B cell (primary cell): ENCODE measurements around the gene PUDP. TPM values are rescaled to one million over a fixed set of nuclear protein-coding genes. Genes with fewer than 3 reads are reported as not detected.

ENCODE experiments used
- ATAC-seq: fragments of 200-7000 bp; cut with Tn5 transposase; one replicate; pipeline ENCODE4 v1.10.0; 2021; ENCODE audit warnings: low read depth, mild to moderate bottlenecking, moderate number of reproducible peaks, moderate library complexity
- CTCF ChIA-PET: fragments of 350-600 bp; sonication (Branson Sonifier 250); formaldehyde crosslinking; loops from one replicate; lab custom pipeline; 2021; ENCODE audit warnings: antibody characterized with exemption, inconsistent platforms; lab: Charles Lee
- POLR2A ChIA-PET: fragments of 350-600 bp; sonication (Branson Sonifier 250); formaldehyde crosslinking; loops from one replicate; lab custom pipeline; 2021; ENCODE audit warnings: antibody characterized with exemption; lab: Charles Lee
- DNase-seq: peaks from one replicate; pipeline ENCODE4 v3.0.0; 2013
- H2AFZ ChIP-seq: 2 replicates; pipeline ENCODE4 v1.6.1; 2012; ENCODE audit warnings: mild to moderate bottlenecking, low read depth, low read length; ENCODE audit not compliant: insufficient read depth, poor library complexity, severe bottlenecking
- H3K27ac ChIP-seq, 2 donors: 1 replicate in 1 of 2; 2 replicates in 1 of 2; pipeline ENCODE4 v1.5.1; 2012 to 2013; ENCODE audit warnings: low read length in 2 of 2, mild to moderate bottlenecking in 2 of 2, moderate library complexity in 1 of 2
- H3K27me3 ChIP-seq, 4 experiments: fragments of 200-600 bp in 1 of 4; sonication (generic) in 1 of 4; replicated peaks in 1 of 4; 1 replicate in 2 of 4; 2 replicates in 2 of 4; pipeline versions ENCODE4 v1.6.1 to v1.7.0; 2013 to 2016; ENCODE audit warnings: low read length in 3 of 4, mild to moderate bottlenecking in 2 of 4, mixed read lengths in 1 of 4, moderate library complexity in 1 of 4; ENCODE audit not compliant: insufficient read depth in 4 of 4, control insufficient read depth in 3 of 4; ENCODE audit errors: control extremely low read depth in 1 of 4
- H3K36me3 ChIP-seq, 2 experiments: replicated peaks in 1 of 2; 1 replicate in 1 of 2; 2 replicates in 1 of 2; pipeline versions ENCODE4 v1.6.1 to v1.7.1; 2013; ENCODE audit warnings: low read length in 1 of 2; ENCODE audit not compliant: insufficient read depth in 2 of 2, control insufficient read depth in 1 of 2; ENCODE audit errors: control extremely low read depth in 1 of 2, extremely low read depth in 1 of 2
- H3K4me1 ChIP-seq, 2 donors: fragments of 200-600 bp in 1 of 2; sonication (generic) in 1 of 2; 1 replicate in 1 of 2; 2 replicates in 1 of 2; pipeline versions ENCODE4 v1.5.1 to v1.6.1; 2013 to 2017; ENCODE audit warnings: low read length in 2 of 2; ENCODE audit not compliant: control insufficient read depth in 2 of 2, insufficient read depth in 2 of 2
- H3K4me2 ChIP-seq: replicated peaks from 2 replicates; pipeline ENCODE3; 2012; ENCODE audit warnings: mild to moderate bottlenecking, low read depth, low read length; ENCODE audit not compliant: poor library complexity, severe bottlenecking
- H3K4me3 ChIP-seq, 5 experiments: fragments of 200-600 bp in 1 of 5; sonication (generic) in 1 of 5; 1 replicate in 3 of 5; 2 replicates in 2 of 5; pipeline versions ENCODE4 v1.5.1 to v1.7.0; 2011 to 2016; ENCODE audit warnings: low read length in 4 of 5, mild to moderate bottlenecking in 4 of 5, low read depth in 2 of 5, control low read depth in 1 of 5, moderate library complexity in 1 of 5; ENCODE audit not compliant: insufficient read depth in 1 of 5; ENCODE audit errors: control extremely low read depth in 1 of 5, extremely low read depth in 1 of 5
- H3K79me2 ChIP-seq: fragments of 200-600 bp; sonication (generic); one replicate; pipeline ENCODE4 v1.6.0; 2016; ENCODE audit warnings: low read length; ENCODE audit not compliant: control insufficient read depth, insufficient read depth
- H3K9ac ChIP-seq: fragments of 200-600 bp; sonication (generic); 2 replicates; pipeline ENCODE4 v1.6.1; 2017; ENCODE audit warnings: mild to moderate bottlenecking, low read length, moderate library complexity
- H3K9me3 ChIP-seq, 3 donors: one replicate each; pipeline versions ENCODE4 v1.6.1 to v1.7.1; 2013; ENCODE audit warnings: low read length in 2 of 3; ENCODE audit not compliant: control insufficient read depth in 2 of 3, insufficient read depth in 1 of 3; ENCODE audit errors: control extremely low read depth in 1 of 3
- H4K20me1 ChIP-seq: 2 replicates; pipeline ENCODE4 v1.6.0; 2012; ENCODE audit warnings: mild to moderate bottlenecking, low read length; ENCODE audit not compliant: insufficient read depth, control insufficient read depth, poor library complexity, severe bottlenecking
- H3K27ac Mint-ChIP-seq: one replicate; pipeline ENCODE4 v1.8.0; 2021; ENCODE audit warnings: mixed read lengths
- H3K27me3 Mint-ChIP-seq: one replicate; pipeline ENCODE4 v1.8.0; 2021; ENCODE audit warnings: mixed read lengths
- H3K4me1 Mint-ChIP-seq: one replicate; pipeline ENCODE4 v1.8.0; 2021; ENCODE audit warnings: mixed read lengths
- H3K4me3 Mint-ChIP-seq: one replicate; pipeline ENCODE4 v1.8.0; 2021; ENCODE audit warnings: mixed read lengths
- H3K9me3 Mint-ChIP-seq: one replicate; pipeline ENCODE4 v1.8.0; 2022; ENCODE audit warnings: mixed read lengths; ENCODE audit not compliant: insufficient read depth
- EZH2 ChIP-seq: IDR thresholded peaks from 2 replicates; pipeline ENCODE4 v1.6.1; 2012; ENCODE audit warnings: borderline replicate concordance, low read depth, mild to moderate bottlenecking, moderate library complexity, low read length; ENCODE audit not compliant: insufficient read depth, poor library complexity, severe bottlenecking
- WGBS: methylation state at CpG from one replicate; pipeline ENCODE4 v1.1.5; 2013; ENCODE audit warnings: missing lambda C conversion rate; ENCODE audit not compliant: insufficient coverage; 5-methylcytosine and 5-hydroxymethylcytosine counted together
- intact Hi-C: fragments of 100-400 bp; cut with micrococcal nuclease; formaldehyde crosslinking; loops from one replicate; pipeline ENCODE4 v1.10.0; 2022
- polyA plus RNA-seq: library from polyadenylated mRNA; depleted of rRNA; stranded (reverse); fragments of >200 nt; gene quantifications from 2 replicates; pipeline ENCODE4 v1.2.3, GENCODE V29; 2012
- total RNA-seq, 2 donors: library from RNA; stranded (reverse); fragments of 120-200 nt in 1 of 2; gene quantifications; 1 replicate in 1 of 2; 2 replicates in 1 of 2; pipeline versions ENCODE4 v1.2.3 to v1.2.4, GENCODE V29; 2013 to 2022
- TF ChIP-seq, protein P1 (sequence below): fragments of 200-600 bp; IDR thresholded peaks from one replicate; pipeline ENCODE4 v1.8.0; 2022; ENCODE audit warnings: antibody characterized with exemption, mild to moderate bottlenecking

Gene PUDP
- total and polyA plus RNA-seq, 2 donors (not counting 1 experiment from before 2014, with no cell fraction given) = 12.8 to 14.1 TPM

DNA sequence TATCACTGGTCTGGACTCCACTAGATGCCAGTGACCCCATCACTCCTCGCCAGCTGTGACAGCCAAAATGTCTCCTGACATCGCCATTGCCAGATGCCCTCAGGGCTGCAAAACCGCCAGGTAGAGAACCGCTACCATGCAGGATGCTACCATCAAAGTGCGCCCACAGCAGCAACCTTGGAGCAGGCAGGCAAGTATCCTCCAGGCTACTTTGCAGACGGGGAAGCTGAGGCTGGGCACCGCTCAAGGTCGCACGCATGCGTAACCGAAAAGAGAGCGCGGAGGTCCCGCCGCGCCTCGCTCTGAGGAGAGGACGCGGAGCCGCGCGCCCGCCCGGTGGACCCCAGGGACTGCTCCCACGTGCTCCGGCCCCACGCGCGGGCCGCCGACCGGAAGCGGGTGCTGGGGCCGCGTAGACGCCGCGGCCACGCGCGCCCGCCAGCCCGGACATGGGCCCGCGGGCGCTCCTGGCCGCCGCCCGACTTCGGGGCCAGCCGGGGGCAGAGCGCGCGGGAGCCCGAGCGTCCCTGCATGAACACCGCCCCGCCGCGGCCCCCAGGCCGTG, 458 bp downstream of the PUDP start, which contains the start of gene STS:
STS (plus strand) TSS at position 300 of the 565 bp plus-strand sequence. CDS start 105,488 bp downstream, outside the sequence.
- ChIA-PET CTCF (no interaction called here), POLR2A (no interaction called here)
- H3K79me2 ChIP-seq = peaks cover 70% of the 10 kb centered on the region
- H3K27me3 Mint-ChIP-seq = no peaks in the 10 kb centered on the region
- peaks cover 16% of the 10 kb centered on the region for H4K20me1 ChIP-seq
- DNase-seq (no peak), ATAC-seq (peak; percentile 40)
- peak within 1 kb of the TSS; percentile 98 for H2AFZ ChIP-seq
- TF ChIP-seq, protein P1, sequence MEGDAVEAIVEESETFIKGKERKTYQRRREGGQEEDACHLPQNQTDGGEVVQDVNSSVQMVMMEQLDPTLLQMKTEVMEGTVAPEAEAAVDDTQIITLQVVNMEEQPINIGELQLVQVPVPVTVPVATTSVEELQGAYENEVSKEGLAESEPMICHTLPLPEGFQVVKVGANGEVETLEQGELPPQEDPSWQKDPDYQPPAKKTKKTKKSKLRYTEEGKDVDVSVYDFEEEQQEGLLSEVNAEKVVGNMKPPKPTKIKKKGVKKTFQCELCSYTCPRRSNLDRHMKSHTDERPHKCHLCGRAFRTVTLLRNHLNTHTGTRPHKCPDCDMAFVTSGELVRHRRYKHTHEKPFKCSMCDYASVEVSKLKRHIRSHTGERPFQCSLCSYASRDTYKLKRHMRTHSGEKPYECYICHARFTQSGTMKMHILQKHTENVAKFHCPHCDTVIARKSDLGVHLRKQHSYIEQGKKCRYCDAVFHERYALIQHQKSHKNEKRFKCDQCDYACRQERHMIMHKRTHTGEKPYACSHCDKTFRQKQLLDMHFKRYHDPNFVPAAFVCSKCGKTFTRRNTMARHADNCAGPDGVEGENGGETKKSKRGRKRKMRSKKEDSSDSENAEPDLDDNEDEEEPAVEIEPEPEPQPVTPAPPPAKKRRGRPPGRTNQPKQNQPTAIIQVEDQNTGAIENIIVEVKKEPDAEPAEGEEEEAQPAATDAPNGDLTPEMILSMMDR = no peak
- TF ChIP-seq EZH2 = no peak
- peak within 1 kb of the TSS; percentile 87 for H3K4me2 ChIP-seq
- H3K9ac ChIP-seq = peak within 1 kb of the TSS; percentile 92
- H3K4me1 ChIP-seq = peaks cover 10 to 13% of the 10 kb centered on the region in 2 donors
- no peaks in the 10 kb centered on the region for H3K36me3 ChIP-seq
- H3K27ac ChIP-seq = peak within 1 kb of the TSS; percentile 76 to 88
- WGBS = 2% methylated on average over 53 of the region's 61 CpGs
- H3K4me1 Mint-ChIP-seq = peaks cover 14% of the 10 kb centered on the region
- H3K4me3 Mint-ChIP-seq = peak within 1 kb of the TSS; percentile 92
- intact Hi-C loops = loop anchor here (10.0 kb wide), 1 partner anchor 777 kb away; the partner anchor contains the start of gene PNPLA4
- no peaks in the 10 kb centered on the region for H3K27me3 ChIP-seq
- no peaks in the 10 kb centered on the region for H3K9me3 ChIP-seq
- no peaks in the 10 kb centered on the region for H3K9me3 Mint-ChIP-seq
- peak within 1 kb of the TSS; percentile 59 to 100 (median 95) for H3K4me3 ChIP-seq
- peak within 1 kb of the TSS; percentile 93 for H3K27ac Mint-ChIP-seq

DNA sequence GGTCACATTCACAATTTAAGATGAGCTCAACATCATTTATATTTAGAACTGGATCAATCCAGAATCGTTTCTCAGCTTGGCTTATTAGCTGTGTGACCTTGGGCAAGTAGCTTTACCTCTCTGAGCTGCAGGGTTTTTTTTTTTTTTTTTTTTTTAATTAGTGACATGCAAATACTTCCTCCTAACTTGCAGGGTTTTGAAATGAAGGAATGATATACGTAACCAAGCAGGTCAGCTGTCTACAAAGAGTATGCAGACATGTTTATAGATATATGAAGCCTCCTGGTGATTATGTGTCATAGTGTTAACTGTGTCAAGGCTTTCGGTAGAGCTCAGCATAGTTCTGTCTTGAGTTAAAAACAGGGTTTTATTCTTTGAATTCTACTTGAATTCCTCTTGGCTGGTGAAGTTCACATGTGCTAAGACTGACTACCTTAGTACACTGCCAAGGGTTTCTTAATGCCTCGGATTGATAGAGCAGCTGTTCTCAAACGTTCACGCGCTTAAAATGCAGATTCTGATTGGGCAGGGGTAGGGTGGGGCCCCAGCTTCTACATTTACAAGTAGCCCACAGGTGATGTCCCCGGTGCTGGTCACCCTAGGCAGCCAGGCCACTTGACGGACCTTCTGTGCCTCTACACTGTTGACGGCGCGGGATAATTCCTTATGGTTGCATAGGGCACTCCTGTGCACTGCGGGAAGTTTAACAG, 1.1 kb downstream of the PUDP start:
- Histone ChIP-seq H2AFZ (peak overlapping the region; percentile 98), H3K4me3 (peak overlapping the region; percentile 19 to 100 (median 93)), H3K9ac (peak overlapping the region; percentile 92), H3K27me3 (no peaks in the 10 kb centered on the region), H3K79me2 (peaks cover 71% of the 10 kb centered on the region), H3K4me2 (peak overlapping the region; percentile 87), H3K9me3 (no peaks in the 10 kb centered on the region), H3K4me1 (peaks cover 10 to 13% of the 10 kb centered on the region in 2 donors), H3K27ac (peak overlapping the region; percentile 41 to 57), H4K20me1 (peaks cover 16% of the 10 kb centered on the region), H3K36me3 (no peaks in the 10 kb centered on the region)
- peaks cover 14% of the 10 kb centered on the region for H3K4me1 Mint-ChIP-seq
- DNase-seq (no peak), ATAC-seq (no peak)
- H3K4me3 Mint-ChIP-seq = peak overlapping the region; percentile 87
- no peak for TF ChIP-seq EZH2
- TF ChIP-seq, protein P1 = no peak
- peak overlapping the region; percentile 91 for H3K27ac Mint-ChIP-seq
- 16% methylated on average over 7 of the region's 13 CpGs for WGBS
- intact Hi-C loops = loop anchor here (10.0 kb wide), 1 partner anchor 778 kb away; the partner anchor contains the start of gene PNPLA4
- POLR2A ChIA-PET = no interaction called here
- CTCF ChIA-PET = no interaction called here
- H3K9me3 Mint-ChIP-seq = no peaks in the 10 kb centered on the region
- H3K27me3 Mint-ChIP-seq = no peaks in the 10 kb centered on the region
